Embryonic facial prominence (tissue), 1 donor: ENCODE measurements around the gene HEMGN.

Experiments used
- DNase-seq: peaks from one replicate; pipeline ENCODE4 v3.0.0-alpha.2; 2016; ENCODE audit errors: extremely low spot score

HEMGN gene

DNA sequence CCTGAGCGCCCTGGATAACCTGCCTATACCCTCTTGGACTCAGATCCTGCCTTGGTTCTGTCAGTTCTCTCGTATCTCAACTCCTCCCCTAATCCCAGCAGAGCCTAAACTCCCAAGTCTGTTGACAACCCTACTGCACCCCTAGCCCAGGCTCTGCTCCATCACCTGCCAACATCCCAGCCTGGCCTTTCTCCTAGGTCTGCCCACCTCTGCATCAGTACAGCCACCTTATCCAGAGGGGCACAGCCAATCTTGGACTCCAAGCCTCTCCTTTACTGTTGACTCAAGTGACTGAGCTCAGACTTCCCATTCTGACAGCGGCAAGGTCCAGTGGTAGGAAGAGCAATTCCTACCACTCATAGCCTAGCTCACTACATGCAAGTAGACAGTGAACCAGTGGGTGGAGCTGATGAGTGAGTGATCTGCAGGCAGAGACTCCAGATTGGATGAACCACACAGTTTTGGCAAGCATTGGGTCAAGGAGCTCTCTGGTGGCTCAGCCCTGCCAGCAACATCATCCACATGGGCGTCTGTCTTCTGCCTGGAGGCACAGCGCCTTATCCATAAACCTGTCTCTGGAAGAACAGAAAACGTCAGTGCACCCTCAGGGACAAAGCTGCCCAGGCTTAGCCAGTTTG is 42.2 kb downstream of the HEMGN start:
- DNase-seq = no peak

DNA sequence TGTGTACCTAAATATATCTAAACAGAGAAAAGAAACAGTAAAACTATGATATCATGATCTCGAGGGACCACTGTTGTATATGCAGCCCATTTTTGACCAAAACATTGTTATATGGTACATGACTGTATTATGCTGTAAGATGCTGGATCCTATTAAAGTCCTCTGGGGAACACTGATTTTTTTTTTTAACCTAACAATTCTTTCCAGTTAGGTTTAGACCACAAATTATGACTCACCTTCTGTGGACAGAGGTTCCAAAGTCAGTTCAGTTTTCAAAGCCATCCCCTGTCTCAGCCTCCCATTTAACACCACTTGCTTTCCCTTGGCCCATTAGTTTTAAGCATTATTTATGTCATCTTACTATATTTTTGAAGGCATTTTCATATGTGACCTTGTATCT is 42.8 kb downstream of the HEMGN start:
- no peak for DNase-seq

DNA sequence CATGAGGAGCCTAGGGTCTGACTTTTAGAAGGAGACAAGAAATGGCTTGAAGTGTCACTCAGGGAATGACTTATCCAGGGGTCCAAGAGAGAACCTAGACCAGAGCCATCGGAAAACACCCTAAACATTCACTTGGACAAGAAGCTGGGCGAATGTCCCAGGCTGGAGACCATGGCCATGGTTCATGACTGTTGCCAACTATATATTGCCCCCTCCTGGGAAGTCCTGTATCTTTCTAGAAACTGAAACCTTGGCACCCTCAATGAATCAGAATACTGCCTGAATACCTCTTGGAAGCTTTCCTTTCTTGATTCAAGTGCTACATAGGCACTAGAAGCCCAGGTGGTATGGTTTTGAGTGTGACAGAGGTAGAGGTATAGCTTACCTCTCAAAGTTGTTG is 45.6 kb downstream of the HEMGN start:
- DNase-seq = no peak

DNA sequence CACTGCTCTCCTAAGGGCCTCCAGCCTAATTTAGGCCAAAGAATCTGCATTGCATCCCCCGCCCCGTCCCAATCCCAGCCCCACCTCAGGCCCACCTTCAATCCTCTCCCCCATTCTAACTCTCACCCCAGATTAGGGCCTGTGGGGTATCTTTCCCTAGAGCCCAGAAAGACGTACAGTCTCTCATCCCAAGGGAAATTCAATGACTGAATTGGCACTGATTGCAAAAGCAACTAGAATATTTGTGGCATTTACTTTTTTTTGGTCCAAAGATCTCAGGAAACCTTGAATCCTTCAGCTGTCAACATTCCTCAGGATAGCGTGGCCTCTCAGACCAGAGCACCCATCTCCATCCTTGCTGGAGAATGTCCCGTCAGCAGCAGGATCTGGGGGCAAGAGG is 46.2 kb downstream of the HEMGN start:
- no peak for DNase-seq

DNA sequence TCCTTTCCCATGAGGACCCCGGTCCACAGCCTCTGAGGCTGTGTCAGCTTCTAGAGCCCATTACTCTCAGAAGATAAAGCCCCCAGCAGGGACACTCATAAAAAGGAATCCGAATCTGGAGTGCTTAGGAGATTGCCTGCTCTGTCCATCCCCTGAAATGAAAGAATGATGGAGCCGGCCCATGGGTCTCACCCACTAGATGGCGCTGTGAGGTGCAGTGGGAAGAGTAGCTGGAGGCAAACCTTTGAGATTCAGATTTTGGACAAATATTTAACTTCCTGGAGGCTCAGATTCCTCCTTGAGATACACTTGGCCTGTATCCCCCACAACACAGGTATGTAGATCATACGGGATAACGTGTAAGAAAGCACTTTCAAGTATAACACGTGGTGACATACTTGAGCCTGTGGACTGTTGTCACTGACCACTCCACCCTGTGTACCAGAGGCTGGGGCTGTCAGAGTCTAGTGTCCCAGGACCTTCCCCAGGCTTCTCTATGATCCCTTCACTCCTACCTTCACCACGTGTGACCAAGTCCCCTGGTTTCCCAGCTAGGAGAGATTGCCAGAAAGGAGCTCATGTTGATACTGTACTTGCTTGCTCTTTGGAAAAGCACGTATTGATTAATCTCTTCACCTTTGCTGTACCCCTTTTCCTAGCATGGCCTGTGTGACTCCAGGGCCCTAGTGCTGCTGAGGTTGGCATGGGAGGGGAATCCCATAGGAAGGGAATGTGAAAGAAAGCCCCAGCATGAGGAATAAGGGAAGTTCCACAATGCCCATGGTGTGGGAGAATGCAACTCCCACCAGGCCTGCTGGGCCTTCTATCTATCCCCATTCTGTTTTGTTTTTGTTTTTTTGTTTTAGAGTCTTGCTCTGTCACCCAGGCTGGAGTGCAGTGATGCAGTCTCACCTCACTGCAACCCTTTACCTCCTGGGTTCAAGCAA is 47.8 kb downstream of the HEMGN start:
- no peak for DNase-seq

DNA sequence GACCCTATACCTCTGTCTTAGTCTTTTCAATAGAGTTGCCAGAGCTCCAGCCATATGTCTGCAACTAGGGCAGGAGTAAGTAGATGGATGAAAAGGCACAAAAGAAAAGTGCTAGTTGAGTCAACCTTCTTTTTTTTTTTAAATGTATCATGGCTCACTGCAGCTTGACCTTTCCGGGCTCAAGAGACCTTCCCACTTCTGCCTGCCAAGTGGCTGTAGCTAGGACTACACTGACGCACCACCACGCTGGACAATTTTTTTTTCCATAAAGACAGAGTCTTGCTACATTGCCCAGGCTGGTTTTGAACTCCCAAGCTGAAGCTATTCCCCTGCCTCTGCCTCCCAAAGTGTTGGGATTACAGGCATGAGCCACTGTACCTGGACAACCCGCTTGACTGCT is 57.6 kb downstream of the HEMGN start:
- no peak for DNase-seq
